ENCODE measurements around the gene PRICKLE1.

Gene PRICKLE1

GRCh38 chr12:42589465-42590329 is at the start of gene PRICKLE1:
TSS of gene PRICKLE1 (minus strand) at chr12:42589746. CDS start at chr12:42472516, 117,230 bp downstream.
- DNase-seq (ENCODE audit: low read depth in 2 of 2) = peak in 1 of 2 experiments; percentile 16

GRCh38 chr12:42638697-42639096 is 49.2 kb upstream of the PRICKLE1 start:
- no peak for DNase-seq (ENCODE audit: low read depth in 2 of 2)

DNA sequence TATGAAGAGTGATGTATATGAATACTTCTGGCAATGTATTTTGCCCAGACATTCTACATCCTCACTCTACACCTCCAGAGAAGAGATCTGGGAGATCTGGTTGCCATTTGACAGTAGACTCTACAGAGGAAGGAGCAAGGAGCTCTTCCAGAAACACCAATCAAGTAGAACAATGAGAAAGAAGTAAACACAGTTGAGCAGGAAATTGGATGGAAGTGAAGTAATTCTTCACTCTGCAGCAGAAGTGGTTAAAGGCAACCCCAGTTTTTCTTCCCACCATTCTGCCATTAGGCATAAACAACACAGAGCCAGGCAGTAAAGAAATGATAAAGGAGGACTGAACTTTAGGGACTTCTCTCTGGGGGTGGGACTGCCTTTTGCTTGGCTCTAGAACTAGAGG is 48.5 kb upstream of the PRICKLE1 start:
- no peak for DNase-seq (ENCODE audit: low read depth in 2 of 2)

- DNase-seq (ENCODE audit: low read depth in 2 of 2) = no peak
Measured at GRCh38 chr12:42636993-42637392, 47.4 kb upstream of the PRICKLE1 start.

DNA sequence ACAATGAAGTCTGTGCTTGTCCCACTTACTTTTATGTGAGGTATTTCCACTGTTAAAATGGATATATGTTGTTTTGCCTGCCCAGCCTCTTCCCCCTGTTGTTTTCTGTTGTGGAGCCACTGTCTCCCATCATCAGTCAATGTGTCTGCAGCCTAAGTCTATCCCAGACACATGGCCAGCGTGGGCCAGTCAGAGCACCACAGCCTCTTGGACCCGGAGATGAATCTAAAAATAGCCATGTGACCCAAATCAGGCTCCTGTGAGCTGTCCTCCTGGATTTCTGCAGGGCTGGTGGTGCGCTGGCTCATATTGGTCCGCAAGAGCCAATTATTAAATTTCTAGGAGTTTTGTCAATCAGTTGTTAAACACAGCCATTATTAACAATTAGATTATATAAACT is 44.0 kb upstream of the PRICKLE1 start:
- no peak for DNase-seq (ENCODE audit: low read depth in 2 of 2)

DNA sequence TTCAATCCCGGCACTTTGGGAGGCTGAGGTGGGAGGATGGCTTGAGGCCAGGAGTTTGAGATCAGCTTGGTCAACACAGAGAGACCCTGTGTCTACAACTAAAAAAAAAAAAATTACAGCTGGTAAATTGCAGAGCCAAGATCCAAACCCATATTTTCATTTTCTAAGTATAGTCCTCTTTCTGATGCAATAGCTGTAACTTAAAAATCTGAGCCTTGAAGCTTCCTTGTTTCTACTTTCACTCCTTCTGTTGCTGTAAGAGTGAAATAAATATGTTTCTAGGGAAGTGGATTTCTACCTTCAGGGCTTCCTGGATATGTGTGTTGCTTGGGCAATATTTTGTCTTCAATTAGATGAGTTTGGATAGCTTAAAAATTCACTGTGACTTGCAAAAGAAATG is 42.0 kb upstream of the PRICKLE1 start:
- no peak for DNase-seq (ENCODE audit: low read depth in 2 of 2)

- no peak for DNase-seq (ENCODE audit: low read depth in 2 of 2)
Measured at GRCh38 chr12:42630314-42630713, 40.8 kb upstream of the PRICKLE1 start.

DNA sequence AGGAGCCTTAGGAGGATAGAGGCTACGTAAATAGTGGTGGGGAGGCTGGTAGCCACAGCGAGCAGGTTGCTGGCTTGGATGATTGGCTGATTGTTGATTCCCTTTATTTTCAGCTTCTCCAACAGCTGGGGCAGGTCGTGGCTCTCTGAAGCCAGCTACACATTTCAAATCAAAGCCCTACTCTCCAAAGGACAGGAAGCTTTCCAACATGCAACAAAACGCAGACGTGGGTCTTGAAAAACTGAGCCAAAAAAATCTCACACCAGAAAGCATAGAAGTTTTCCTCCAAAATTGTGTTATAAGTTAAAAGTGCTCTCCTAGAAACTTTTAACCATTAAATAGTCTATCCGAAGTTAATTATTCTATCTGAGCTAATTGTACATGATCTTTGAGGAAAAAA is 37.6 kb upstream of the PRICKLE1 start:
- no peak for DNase-seq (ENCODE audit: low read depth in 2 of 2)

GRCh38 chr12:42625611-42626010 is 36.1 kb upstream of the PRICKLE1 start:
- no peak for DNase-seq (ENCODE audit: low read depth in 2 of 2)

DNA sequence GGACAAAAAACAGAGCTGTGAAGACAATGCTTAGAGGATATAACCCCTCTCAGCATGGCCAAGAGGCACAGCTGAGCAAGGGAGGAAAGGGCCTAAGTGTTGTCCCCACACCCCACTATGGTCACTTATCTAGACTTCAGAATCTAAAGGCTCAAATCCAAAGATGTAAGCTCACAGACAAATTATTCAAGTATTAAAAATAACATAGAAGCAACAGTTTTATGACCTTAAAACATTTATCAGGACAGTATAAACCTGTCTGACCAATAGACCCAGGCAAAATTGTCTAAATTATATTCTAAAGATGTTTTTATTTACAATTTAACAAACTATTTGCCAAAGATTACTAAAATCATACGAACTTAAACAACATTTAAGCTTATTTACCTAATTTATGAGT is 28.1 kb upstream of the PRICKLE1 start:
- DNase-seq (ENCODE audit: low read depth in 2 of 2) = no peak

- no peak for DNase-seq (ENCODE audit: low read depth in 2 of 2)
Measured at GRCh38 chr12:42615006-42615405, 25.5 kb upstream of the PRICKLE1 start.

GRCh38 chr12:42612231-42612613 is 22.7 kb upstream of the PRICKLE1 start:
- peak in 1 of 2 experiments; percentile 9 for DNase-seq (ENCODE audit: low read depth in 2 of 2)

GRCh38 chr12:42611571-42612230 is 22.2 kb upstream of the PRICKLE1 start:
- DNase-seq (ENCODE audit: low read depth in 2 of 2) = no peak

- DNase-seq (ENCODE audit: low read depth in 2 of 2) = no peak
Measured at GRCh38 chr12:42609605-42610004, 20.1 kb upstream of the PRICKLE1 start.

DNA sequence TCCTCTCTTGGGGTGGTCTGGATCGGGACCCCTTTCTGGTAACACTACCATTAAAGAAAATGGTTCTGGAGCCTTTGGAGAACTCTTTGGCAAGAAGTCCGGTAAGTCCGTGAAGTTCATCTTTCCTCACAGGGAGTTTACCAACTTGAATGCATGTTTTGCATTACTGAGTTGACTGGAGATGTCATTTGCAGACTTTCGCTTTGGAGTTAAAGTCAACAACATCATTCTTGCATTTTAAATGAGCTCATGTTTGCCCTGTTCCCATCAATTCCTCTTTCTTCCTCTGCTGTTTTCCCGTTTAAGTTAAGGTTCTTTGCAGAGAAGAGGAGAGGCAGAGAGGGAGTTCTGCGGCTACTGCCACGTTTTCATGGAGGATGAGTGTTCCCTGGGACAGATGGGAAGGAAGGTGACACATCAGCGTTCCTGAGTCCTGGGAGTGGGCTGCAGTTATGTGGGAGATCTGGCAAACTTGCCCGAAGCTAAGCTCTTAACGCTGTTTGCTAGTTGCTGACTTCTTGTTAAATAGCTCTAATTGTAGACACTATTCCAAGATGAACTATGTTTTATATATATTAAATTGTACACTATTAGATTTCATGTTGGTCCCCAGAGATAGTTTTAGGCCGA is 18.8 kb upstream of the PRICKLE1 start:
- DNase-seq (ENCODE audit: low read depth in 2 of 2) = no peak

GRCh38 chr12:42607584-42608058 is 18.1 kb upstream of the PRICKLE1 start:
- DNase-seq (ENCODE audit: low read depth in 2 of 2) = no peak

DNA sequence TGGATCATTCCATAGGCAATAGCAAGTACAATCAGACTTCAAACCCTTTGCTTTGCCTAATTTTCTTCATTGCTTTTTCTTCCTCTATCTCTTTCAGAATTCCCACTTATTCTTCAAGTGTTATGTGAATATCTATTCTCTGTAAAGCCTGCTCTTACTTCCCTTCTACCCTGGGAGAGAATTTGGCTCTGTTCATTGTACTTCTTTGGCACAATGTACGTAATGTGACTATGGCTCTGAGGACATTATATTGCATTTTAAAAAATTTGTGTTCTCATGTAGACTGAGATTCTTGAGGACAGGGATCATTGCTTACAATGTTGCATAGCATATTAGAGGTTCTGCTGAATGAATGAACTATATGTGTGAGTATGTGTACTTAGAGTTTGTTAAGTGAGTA is 16.9 kb upstream of the PRICKLE1 start:
- no peak for DNase-seq (ENCODE audit: low read depth in 2 of 2)

DNA sequence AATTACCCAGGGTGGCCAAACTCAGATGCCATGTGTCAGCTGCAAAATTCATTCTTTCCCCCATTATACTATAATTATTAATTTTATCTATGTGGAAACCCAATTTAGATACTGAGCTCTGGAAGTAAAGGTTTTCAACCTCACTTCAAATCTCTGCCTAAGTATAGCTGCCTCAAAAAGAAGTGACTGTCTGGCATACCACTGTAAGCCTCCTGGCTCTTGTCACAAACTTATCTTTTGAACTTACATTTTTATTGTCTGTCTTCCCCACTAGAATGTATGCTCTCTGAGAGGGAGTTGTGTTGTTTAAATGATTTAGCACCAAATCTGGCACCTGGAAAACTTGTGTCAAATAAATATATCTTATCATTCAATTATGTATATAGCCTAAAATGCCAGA is 16.1 kb upstream of the PRICKLE1 start:
- no peak for DNase-seq (ENCODE audit: low read depth in 2 of 2)

GRCh38 chr12:42603246-42603990 is 13.9 kb upstream of the PRICKLE1 start:
- DNase-seq (ENCODE audit: low read depth in 2 of 2) = no peak

DNA sequence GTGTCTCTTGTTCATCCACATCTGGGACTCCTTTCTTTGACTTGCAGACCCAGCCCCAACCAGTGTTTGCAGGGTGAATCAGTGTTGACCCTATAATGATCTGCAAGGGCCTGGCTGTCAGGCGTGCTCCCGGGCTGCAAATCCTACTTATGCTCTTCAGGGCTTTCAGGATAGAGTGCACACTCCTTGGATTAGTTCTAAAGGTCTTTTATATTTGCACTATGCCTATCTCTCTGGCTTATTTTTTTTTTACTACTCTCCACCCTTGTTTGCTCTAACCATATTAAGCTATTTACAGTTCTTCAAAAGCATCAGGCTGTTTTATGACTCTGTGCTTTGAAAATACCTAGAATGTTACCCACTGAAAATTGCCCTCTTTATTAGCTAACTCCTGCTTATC is 4.3 kb upstream of the PRICKLE1 start:
- DNase-seq (ENCODE audit: low read depth in 2 of 2) = no peak

- no peak for DNase-seq (ENCODE audit: low read depth in 2 of 2)
Measured at GRCh38 chr12:42590330-42590934, 886 bp upstream of the PRICKLE1 start.
